Adrenal gland (tissue), 12 donors: ENCODE data around the gene CTNND1. TPM values are rescaled to one million over a fixed set of nuclear protein-coding genes. Genes with fewer than 3 reads are reported as not detected.

Source experiments
- DNase-seq, 7 donors: peaks; one replicate each; pipeline ENCODE4 v3.0.0-alpha.2; 2019 to 2020
- H3K27ac ChIP-seq, 5 donors: fragments of 200-600 bp; sonication (generic) in 4 of 5; 1 replicate in 3 of 5; 2 replicates in 2 of 5; pipeline versions ENCODE4 v1.5.1 to v1.8.0; 2016 to 2020; ENCODE audit warnings: mild to moderate bottlenecking in 1 of 5
- H3K27me3 ChIP-seq: fragments of 200-600 bp; 2 replicates; pipeline ENCODE4 v1.8.0; 2021
- H3K36me3 ChIP-seq, 2 donors: fragments of 200-600 bp; replicated peaks in 1 of 2; 1 replicate in 1 of 2; 2 replicates in 1 of 2; pipeline versions ENCODE4 v1.5.1 to v1.8.0; 2018 to 2022
- H3K4me1 ChIP-seq, 2 donors: fragments of 200-600 bp; replicated peaks in 1 of 2; 1 replicate in 1 of 2; 2 replicates in 1 of 2; pipeline versions ENCODE4 v1.5.1 to v1.8.0; 2018 to 2021
- H3K4me3 ChIP-seq, 4 donors: fragments of 200-600 bp; sonication (generic) in 3 of 4; one replicate each; pipeline ENCODE4 v1.5.1; 2016 to 2018
- H3K9me3 ChIP-seq, 3 donors: fragments of 200-600 bp; sonication (generic) in 1 of 3; replicated peaks in 1 of 3; 1 replicate in 2 of 3; 2 replicates in 1 of 3; pipeline versions ENCODE4 v1.5.1 to v1.8.0; 2016 to 2021
- CTCF ChIP-seq, 6 experiments: fragments of 450-650 bp in 4 of 6; fragments of 200-600 bp in 2 of 6; sonication (generic) in 1 of 6; IDR thresholded peaks; 1 replicate in 5 of 6; 2 replicates in 1 of 6; pipeline versions ENCODE4 v1.5.1 to v1.8.0; 2016 to 2021; ENCODE audit warnings: antibody characterized with exemption in 6 of 6, mild to moderate bottlenecking in 2 of 6, moderate library complexity in 1 of 6
- POLR2A ChIP-seq, 2 donors: fragments of 450-650 bp; IDR thresholded peaks; one replicate each; pipeline ENCODE4 v1.6.1; 2017; ENCODE audit warnings: antibody characterized with exemption in 2 of 2, mild to moderate bottlenecking in 2 of 2, moderate library complexity in 1 of 2
- WGBS, 4 donors: extraction: QIAGEN DNeasy Blood & Tissue Kit in 2 of 4; methylation state at CpG; one replicate each; pipeline versions ENCODE4 v1.1.5 to v1.1.7; 2013 to 2017; 5-methylcytosine and 5-hydroxymethylcytosine counted together
- intact Hi-C, 2 donors: fragments of 100-400 bp; cut with DNase I; formaldehyde crosslinking; loops; one replicate each; pipeline versions ENCODE4 v1.14.1 to v1.15.0; 2022 to 2023
- polyA plus RNA-seq, 3 donors: library from polyadenylated mRNA; stranded (reverse); fragments of 200-250 nt in 2 of 3; fragments of 350-450 nt in 1 of 3; fragmentation: Illumina TruSeq in 1 of 3; extraction: RNeasy Lipid Tissue Mini Kit (QIAGEN cat#74804) in 1 of 3; gene quantifications; one replicate each; pipeline ENCODE4 v1.2.3, GENCODE V29; 2013 to 2014
- total RNA-seq, 9 donors: library from RNA; depleted of rRNA in 4 of 9; stranded (reverse); fragments of >200 nt in 4 of 9; fragments of 120-200 nt in 1 of 9; fragmentation: NEBNext Ultra II Directional in 1 of 9; extraction: Animal tissue kit (Norgen Biotek cat#: 25700) in 1 of 9; gene quantifications; one replicate each; pipeline versions ENCODE4 v1.1.0 to v1.2.4, GENCODE V29; 2013 to 2023
- donor health status: healthy with polysubstance abuse.
- donor health status: Bipolar disorder and iron deficiency.
- donor health status: DM: yes; HTN: yes; CAD: no.
- donor health status: DM: no; HTN: no; CAD: no.
- donor health status: DM: no; HTN: no; CAD: no.
- donor health status: DM: yes; HTN: yes; CAD: no.

The CTNND1 gene
- total and polyA plus RNA-seq, 12 donors, result 26.3 to 152 (median 107) TPM

GRCh38 chr11:57744357-57744756, 17.2 kb upstream of the CTNND1 start:
- 67 to 80% (median 77%) methylated on average over 2 of the region's 2 CpGs for WGBS, 4 donors
- H3K9me3 ChIP-seq, result no peaks in the 10 kb centered on the region

GRCh38 chr11:57745206-57745605, 16.4 kb upstream of the CTNND1 start:
- DNase-seq, result no peak
- TF ChIP-seq POLR2A (IDR thresholded peaks at IDR 0.05), result no peak
- no peak for TF ChIP-seq CTCF (IDR thresholded peaks at IDR 0.05)
- no peak overlapping the region for H3K4me3 ChIP-seq
- no peaks in the 10 kb centered on the region for H3K27me3 ChIP-seq
- H3K9me3 ChIP-seq, result no peaks in the 10 kb centered on the region
- peaks cover 11 to 18% of the 10 kb centered on the region in 2 donors for H3K4me1 ChIP-seq
- intact Hi-C loops, result loop anchor here in 1 of 2 donors (5.0 kb wide), 1 partner anchor 52 kb away; no protein-coding TSS in a partner anchor
- 92 to 98% (median 96%) methylated on average over 5 of the region's 5 CpGs for WGBS, 4 donors
- H3K27ac ChIP-seq, result no peak overlapping the region
- peaks cover 0 to 32% of the 10 kb centered on the region in 2 donors for H3K36me3 ChIP-seq

More at GRCh38 chr11:57744357-57744756, 17.2 kb upstream of the CTNND1 start:
- intact Hi-C loops, result no loop called here
- H3K4me3 ChIP-seq, result no peak overlapping the region
- H3K36me3 ChIP-seq, result peaks cover 0 to 36% of the 10 kb centered on the region in 2 donors
- no peak for DNase-seq
- H3K27ac ChIP-seq, result no peak overlapping the region
- TF ChIP-seq POLR2A (IDR thresholded peaks at IDR 0.05) (no peak), CTCF (IDR thresholded peaks at IDR 0.05) (no peak)
- no peaks in the 10 kb centered on the region for H3K27me3 ChIP-seq
- peaks cover 11 to 18% of the 10 kb centered on the region in 2 donors for H3K4me1 ChIP-seq

GRCh38 chr11:57746920-57747319, 14.7 kb upstream of the CTNND1 start:
- no peaks in the 10 kb centered on the region for H3K27me3 ChIP-seq
- DNase-seq, result no peak
- 93 to 97% (median 96%) methylated on average over 1 of the region's 1 CpG for WGBS, 4 donors
- intact Hi-C loops, result loop anchor here in 1 of 2 donors (5.0 kb wide), 1 partner anchor 50 kb away; no protein-coding TSS in a partner anchor
- H3K4me1 ChIP-seq, result peaks cover 8 to 19% of the 10 kb centered on the region in 2 donors
- no peaks in the 10 kb centered on the region for H3K9me3 ChIP-seq
- H3K27ac ChIP-seq, result no peak overlapping the region
- peaks cover 0 to 32% of the 10 kb centered on the region in 2 donors for H3K36me3 ChIP-seq
- no peak overlapping the region for H3K4me3 ChIP-seq
- no peak for TF ChIP-seq CTCF (IDR thresholded peaks at IDR 0.05)
- no peak for TF ChIP-seq POLR2A (IDR thresholded peaks at IDR 0.05)

- H3K27me3 ChIP-seq, result no peaks in the 10 kb centered on the region
- no peak for DNase-seq
- no peak overlapping the region for H3K27ac ChIP-seq
- H3K4me3 ChIP-seq, result no peak overlapping the region
- H3K4me1 ChIP-seq, result peaks cover 4 to 9% of the 10 kb centered on the region in 2 donors
- intact Hi-C loops, result loop anchor here in 1 of 2 donors (5.0 kb wide), 1 partner anchor 46 kb away; no protein-coding TSS in a partner anchor
- no peaks in the 10 kb centered on the region for H3K36me3 ChIP-seq
- TF ChIP-seq CTCF (IDR thresholded peaks at IDR 0.05), result no peak
- TF ChIP-seq POLR2A (IDR thresholded peaks at IDR 0.05), result no peak
- no peaks in the 10 kb centered on the region for H3K9me3 ChIP-seq
These were observed 10.4 kb upstream of the CTNND1 start for GRCh38 chr11:57751176-57751575.
